ENCODE measurements around the gene SETD2. TPM values are rescaled to one million over a fixed set of nuclear protein-coding genes. Genes with fewer than 3 reads are reported as not detected.

SETD2 gene
- total and polyA plus RNA-seq, 2 donors (not counting 1 experiment from before 2014, with no cell fraction given), result 22.5 to 35.3 TPM

DNA sequence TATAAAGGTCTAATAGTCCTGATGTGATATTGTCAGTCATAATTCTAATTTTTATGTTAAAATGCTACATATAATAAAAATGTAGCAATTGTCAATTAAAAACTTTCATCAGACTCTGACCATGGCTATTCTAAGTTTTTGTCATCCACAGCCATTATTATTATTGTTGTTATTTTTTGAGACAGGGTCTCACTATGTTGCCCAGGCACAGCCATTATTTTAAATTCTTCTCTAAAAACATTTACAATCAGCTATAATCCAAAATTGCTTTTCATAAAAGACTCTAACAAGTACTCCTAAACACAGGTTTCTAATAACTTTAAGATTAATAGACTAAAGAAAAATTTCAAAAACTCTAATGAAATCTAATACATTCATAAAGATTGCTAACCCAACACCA, 41.0 kb upstream of the SETD2 start:
- no peaks in the 10 kb centered on the region for H3K79me2 ChIP-seq (ENCODE audit: control insufficient read depth, insufficient read depth, low read length)
- no peaks in the 10 kb centered on the region for H3K36me3 ChIP-seq (ENCODE audit: control insufficient read depth, insufficient read depth, low read length)
- no peak overlapping the region for H3K4me3 ChIP-seq (replicated peaks in 1 of 4; ENCODE audit: control extremely low read depth in 1 of 4, insufficient read depth in 1 of 4, low read depth in 3 of 4, low read length in 4 of 4)
- H2AFZ ChIP-seq (ENCODE audit: low read length), result no peak overlapping the region
- no peak overlapping the region for H3K27ac ChIP-seq (ENCODE audit: insufficient read depth, low read length)
- no peak for DNase-seq (ENCODE audit: low read depth in 2 of 2)
- H3K9ac ChIP-seq (ENCODE audit: insufficient read depth, low read length), result no peak overlapping the region
- no peaks in the 10 kb centered on the region for H4K20me1 ChIP-seq (ENCODE audit: control insufficient read depth, extremely low read depth, insufficient read depth, low read length)
- no peaks in the 10 kb centered on the region for H3K9me3 ChIP-seq (ENCODE audit: control insufficient read depth, insufficient read depth, low read depth, low read length)
- H3K27me3 ChIP-seq (ENCODE audit: control insufficient read depth, insufficient read depth, low read length), result no peaks in the 10 kb centered on the region
- no peak overlapping the region for H3K4me2 ChIP-seq (ENCODE audit: extremely low read depth, insufficient read depth, low read length)
- TF ChIP-seq, protein P1, sequence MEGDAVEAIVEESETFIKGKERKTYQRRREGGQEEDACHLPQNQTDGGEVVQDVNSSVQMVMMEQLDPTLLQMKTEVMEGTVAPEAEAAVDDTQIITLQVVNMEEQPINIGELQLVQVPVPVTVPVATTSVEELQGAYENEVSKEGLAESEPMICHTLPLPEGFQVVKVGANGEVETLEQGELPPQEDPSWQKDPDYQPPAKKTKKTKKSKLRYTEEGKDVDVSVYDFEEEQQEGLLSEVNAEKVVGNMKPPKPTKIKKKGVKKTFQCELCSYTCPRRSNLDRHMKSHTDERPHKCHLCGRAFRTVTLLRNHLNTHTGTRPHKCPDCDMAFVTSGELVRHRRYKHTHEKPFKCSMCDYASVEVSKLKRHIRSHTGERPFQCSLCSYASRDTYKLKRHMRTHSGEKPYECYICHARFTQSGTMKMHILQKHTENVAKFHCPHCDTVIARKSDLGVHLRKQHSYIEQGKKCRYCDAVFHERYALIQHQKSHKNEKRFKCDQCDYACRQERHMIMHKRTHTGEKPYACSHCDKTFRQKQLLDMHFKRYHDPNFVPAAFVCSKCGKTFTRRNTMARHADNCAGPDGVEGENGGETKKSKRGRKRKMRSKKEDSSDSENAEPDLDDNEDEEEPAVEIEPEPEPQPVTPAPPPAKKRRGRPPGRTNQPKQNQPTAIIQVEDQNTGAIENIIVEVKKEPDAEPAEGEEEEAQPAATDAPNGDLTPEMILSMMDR (conservative IDR thresholded peaks at IDR 0.05 in 1 of 2, IDR thresholded peaks at IDR 0.05 in 1 of 2; ENCODE audit: low read depth in 1 of 2, low read length in 2 of 2), result no peak
- TF ChIP-seq EZH2 (IDR thresholded peaks at IDR 0.05; ENCODE audit: low read length, missing control alignments), result no peak
- no peaks in the 10 kb centered on the region for H3K4me1 ChIP-seq (ENCODE audit: control insufficient read depth, extremely low read depth, insufficient read depth, low read length)

DNA sequence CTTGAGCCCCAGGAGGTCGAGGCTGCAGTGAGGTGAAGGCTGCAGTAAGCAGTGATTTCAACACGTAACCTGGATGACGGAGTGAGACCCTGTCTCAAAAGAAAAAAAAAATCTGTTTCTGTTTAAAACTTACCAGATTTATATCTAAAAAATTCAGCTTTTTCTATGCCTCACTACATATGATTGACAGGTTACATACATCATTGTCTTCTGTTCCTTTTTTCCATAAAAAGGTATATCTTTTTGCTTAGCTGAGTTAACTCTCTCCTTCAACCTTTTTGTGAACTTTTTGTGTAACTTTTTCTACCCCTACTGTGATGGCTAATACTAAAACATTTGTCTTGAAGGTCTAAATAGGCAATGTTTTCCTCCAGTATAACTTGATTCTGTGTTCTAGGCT, 38.6 kb upstream of the SETD2 start:
- Histone ChIP-seq H3K27me3 (ENCODE audit: control insufficient read depth, insufficient read depth, low read length) (no peaks in the 10 kb centered on the region), H3K9me3 (ENCODE audit: control insufficient read depth, insufficient read depth, low read depth, low read length) (no peaks in the 10 kb centered on the region), H3K79me2 (ENCODE audit: control insufficient read depth, insufficient read depth, low read length) (no peaks in the 10 kb centered on the region), H3K9ac (ENCODE audit: insufficient read depth, low read length) (no peak overlapping the region), H3K4me1 (ENCODE audit: control insufficient read depth, extremely low read depth, insufficient read depth, low read length) (no peaks in the 10 kb centered on the region), H3K27ac (ENCODE audit: insufficient read depth, low read length) (no peak overlapping the region), H3K4me3 (replicated peaks in 1 of 4; ENCODE audit: control extremely low read depth in 1 of 4, insufficient read depth in 1 of 4, low read depth in 3 of 4, low read length in 4 of 4) (no peak overlapping the region), H3K4me2 (ENCODE audit: extremely low read depth, insufficient read depth, low read length) (no peak overlapping the region), H3K36me3 (ENCODE audit: control insufficient read depth, insufficient read depth, low read length) (no peaks in the 10 kb centered on the region), H4K20me1 (ENCODE audit: control insufficient read depth, extremely low read depth, insufficient read depth, low read length) (no peaks in the 10 kb centered on the region), H2AFZ (ENCODE audit: low read length) (no peak overlapping the region)
- no peak for DNase-seq (ENCODE audit: low read depth in 2 of 2)
- no peak for TF ChIP-seq EZH2 (IDR thresholded peaks at IDR 0.05; ENCODE audit: low read length, missing control alignments)
- TF ChIP-seq, protein P1 (conservative IDR thresholded peaks at IDR 0.05 in 1 of 2, IDR thresholded peaks at IDR 0.05 in 1 of 2; ENCODE audit: low read depth in 1 of 2, low read length in 2 of 2), result no peak

DNA sequence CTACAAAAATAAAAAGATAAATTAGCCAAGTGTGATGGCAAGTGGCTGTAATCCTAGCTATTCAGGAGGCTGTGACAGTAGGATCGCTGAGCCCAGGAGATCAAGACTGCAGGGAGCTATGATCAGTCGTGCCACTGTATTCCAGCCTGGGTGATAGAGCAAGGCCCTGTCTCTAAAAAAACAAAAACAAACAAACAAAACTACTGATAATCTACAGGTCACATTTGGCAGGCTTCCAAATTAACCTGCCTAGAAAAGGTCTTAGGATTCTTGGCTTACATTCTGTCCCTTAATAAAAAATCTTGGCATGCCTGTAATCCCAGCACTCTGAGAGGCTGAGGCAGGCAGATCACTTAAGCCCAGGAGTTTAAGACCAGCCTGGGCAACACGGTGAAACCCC, 33.4 kb upstream of the SETD2 start:
- no peaks in the 10 kb centered on the region for H3K36me3 ChIP-seq (ENCODE audit: control insufficient read depth, insufficient read depth, low read length)
- no peaks in the 10 kb centered on the region for H3K9me3 ChIP-seq (ENCODE audit: control insufficient read depth, insufficient read depth, low read depth, low read length)
- TF ChIP-seq EZH2 (IDR thresholded peaks at IDR 0.05; ENCODE audit: low read length, missing control alignments), result no peak
- TF ChIP-seq, protein P1 (conservative IDR thresholded peaks at IDR 0.05 in 1 of 2, IDR thresholded peaks at IDR 0.05 in 1 of 2; ENCODE audit: low read depth in 1 of 2, low read length in 2 of 2), result no peak

More for the DNA sequence above, 33.4 kb upstream of the SETD2 start:
- no peak overlapping the region for H3K4me3 ChIP-seq (replicated peaks in 1 of 4; ENCODE audit: control extremely low read depth in 1 of 4, insufficient read depth in 1 of 4, low read depth in 3 of 4, low read length in 4 of 4)
- no peaks in the 10 kb centered on the region for H3K79me2 ChIP-seq (ENCODE audit: control insufficient read depth, insufficient read depth, low read length)
- no peaks in the 10 kb centered on the region for H4K20me1 ChIP-seq (ENCODE audit: control insufficient read depth, extremely low read depth, insufficient read depth, low read length)
- no peak overlapping the region for H3K27ac ChIP-seq (ENCODE audit: insufficient read depth, low read length)
- no peaks in the 10 kb centered on the region for H3K27me3 ChIP-seq (ENCODE audit: control insufficient read depth, insufficient read depth, low read length)
- no peaks in the 10 kb centered on the region for H3K4me1 ChIP-seq (ENCODE audit: control insufficient read depth, extremely low read depth, insufficient read depth, low read length)
- H2AFZ ChIP-seq (ENCODE audit: low read length), result no peak overlapping the region
- no peak overlapping the region for H3K9ac ChIP-seq (ENCODE audit: insufficient read depth, low read length)
- DNase-seq (ENCODE audit: low read depth in 2 of 2), result no peak
- no peak overlapping the region for H3K4me2 ChIP-seq (ENCODE audit: extremely low read depth, insufficient read depth, low read length)

All from fibroblast of lung (primary cell).